ENCODE measurements around the gene MAN2B2.

- TF ChIP-seq RBBP5 (IDR thresholded peaks at IDR 0.05; ENCODE audit: borderline replicate concordance, low read depth, low read length) (no peak), POLR2A (IDR thresholded peaks at IDR 0.05; ENCODE audit: control extremely low read depth in 1 of 2, low read depth in 2 of 2, low read length in 2 of 2) (no peak), CTCF (IDR thresholded peaks at IDR 0.05; ENCODE audit: control extremely low read depth in 1 of 3, insufficient read depth in 1 of 3, low read depth in 1 of 3, low read length in 3 of 3) (no peak), TAF1 (IDR thresholded peaks at IDR 0.05; ENCODE audit: low read depth, low read length) (no peak), HDAC6 (IDR thresholded peaks at IDR 0.05; ENCODE audit: low read depth, low read length) (no peak), YY1 (IDR thresholded peaks at IDR 0.05; ENCODE audit: low read depth, low read length) (no peak), CHD2 (IDR thresholded peaks at IDR 0.05; ENCODE audit: low read length) (no peak), POLR2AphosphoS5 (IDR thresholded peaks at IDR 0.05; ENCODE audit: low read depth, low read length) (no peak)
Measured at GRCh38 chr4:6660430-6660829, 85.4 kb downstream of the MAN2B2 start.

All from H1 (cell line).